ENCODE data around the gene PRKAG2. TPM values are rescaled to one million over a fixed set of nuclear protein-coding genes. Genes with fewer than 3 reads are reported as not detected.

The PRKAG2 gene
- total and polyA plus RNA-seq, 2 of the 13 experiments (the other 11 are each of a cell fraction or from before 2014, with no cell fraction given), result 0.90 to 1.3 TPM

DNA sequence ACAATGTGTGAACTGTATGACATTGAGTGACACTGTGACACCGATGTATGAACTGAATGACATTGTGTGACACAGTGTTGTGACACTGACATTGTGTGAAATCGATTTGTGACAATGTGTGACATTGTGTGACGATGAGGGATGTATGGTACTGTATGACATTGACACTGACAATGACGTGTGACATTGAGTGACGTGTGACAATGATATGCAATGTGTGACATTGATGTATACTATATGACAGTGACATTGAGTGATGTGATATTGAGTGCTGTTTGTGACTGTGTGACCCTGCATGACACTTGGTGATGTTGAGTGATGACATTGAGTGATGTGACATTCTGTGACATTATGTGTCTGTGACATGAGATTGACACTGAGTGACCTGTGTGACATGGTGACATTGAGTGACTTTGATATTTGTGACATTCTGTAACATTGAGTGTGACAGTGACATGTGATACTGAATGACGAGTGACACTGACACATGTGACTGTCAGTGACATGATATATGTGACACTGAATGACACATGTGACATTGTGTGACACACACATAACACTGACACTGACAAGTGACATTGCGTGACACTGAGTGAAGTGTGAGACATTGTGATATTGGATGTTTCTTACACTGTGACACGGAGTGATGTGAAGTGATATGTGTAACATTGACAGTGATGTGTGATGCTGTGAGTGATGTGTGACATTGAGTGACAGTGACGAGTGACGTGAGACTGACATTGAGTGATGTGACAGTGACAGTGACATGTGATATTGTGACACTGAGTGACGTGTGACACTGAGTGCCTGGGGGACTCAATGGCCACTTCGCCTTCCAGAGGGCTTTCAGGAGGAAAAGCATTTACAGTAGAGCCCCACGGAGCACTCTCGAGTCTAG lies 167.5 kb downstream of the PRKAG2 start:
- ChIA-PET CTCF (ENCODE audit: low intra/inter-chr PET ratio, low total read pairs) (no interaction called here), POLR2A (no interaction called here)
- no peaks in the 10 kb centered on the region for H4K20me1 ChIP-seq (ENCODE audit: insufficient read depth, low read length)
- intact Hi-C loops (cut with micrococcal nuclease; ENCODE audit: unreplicated experiment) (loop anchor here (5.0 kb wide), 1 partner anchor 137 kb away; no protein-coding TSS in a partner anchor), in situ Hi-C loops (cut with HindIII; ENCODE audit: extremely low pct_ligation_motif_present, low pct_unique_long_range_greater_than_20kb) (loop anchor here (5.0 kb wide), 1 partner anchor 82 kb away; no protein-coding TSS in a partner anchor)
- WGBS (ENCODE audit: low lambda C conversion rate), result 54% methylated on average over 12 of the region's 14 CpGs
- no peak overlapping the region for H3K9ac ChIP-seq (ENCODE audit: insufficient read depth, low read depth, low read length)
- DNase-seq (ENCODE audit: low spot score) (no peak), FAIRE-seq (no peak), ATAC-seq (no peak)
- peaks cover 4 to 6% of the 10 kb centered on the region in 2 experiments; a peak in 2 of 5 replicates for H3K27me3 ChIP-seq (ENCODE audit: control insufficient read depth in 1 of 2, insufficient read depth in 2 of 2, low read length in 2 of 2)
- H3K27ac ChIP-seq (ENCODE audit: extremely low read length, insufficient read depth, low read length), result no peak overlapping the region
- no TSS peak for BruUV-seq (replicated peaks)
- no peaks in the 10 kb centered on the region for H3K79me2 ChIP-seq (ENCODE audit: insufficient read depth, low read length)
- no peaks in the 10 kb centered on the region for H3K9me3 ChIP-seq (ENCODE audit: low read length)
- no peak overlapping the region for H3K4me2 ChIP-seq (ENCODE audit: low read depth, low read length)
- no peaks in the 10 kb centered on the region for H3K36me3 ChIP-seq (replicated peaks in 1 of 2; ENCODE audit: control insufficient read depth in 1 of 2, insufficient read depth in 2 of 2, low read length in 2 of 2)
- H2AFZ ChIP-seq (ENCODE audit: low read length), result no peak overlapping the region
- no peak overlapping the region for H3K4me3 ChIP-seq (replicated peaks in 1 of 3; ENCODE audit: insufficient read depth in 1 of 3, low read depth in 2 of 3, low read length in 3 of 3)
- peaks cover 7% of the 10 kb centered on the region; the same call in 1 of the 2 replicates for H3K4me1 ChIP-seq (ENCODE audit: insufficient read depth, low read length)
- TF ChIP-seq ARHGAP35 (CRISPR knock-in tag; IDR thresholded peaks at IDR 0.05; ENCODE audit: borderline replicate concordance), result no peak
- no peak for TF ChIP-seq ZNF382 (CRISPR knock-in tag; IDR thresholded peaks at IDR 0.05; ENCODE audit: borderline replicate concordance)
- TF ChIP-seq, protein P1, sequence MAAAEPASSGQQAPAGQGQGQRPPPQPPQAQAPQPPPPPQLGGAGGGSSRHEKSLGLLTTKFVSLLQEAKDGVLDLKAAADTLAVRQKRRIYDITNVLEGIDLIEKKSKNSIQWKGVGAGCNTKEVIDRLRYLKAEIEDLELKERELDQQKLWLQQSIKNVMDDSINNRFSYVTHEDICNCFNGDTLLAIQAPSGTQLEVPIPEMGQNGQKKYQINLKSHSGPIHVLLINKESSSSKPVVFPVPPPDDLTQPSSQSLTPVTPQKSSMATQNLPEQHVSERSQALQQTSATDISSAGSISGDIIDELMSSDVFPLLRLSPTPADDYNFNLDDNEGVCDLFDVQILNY (CRISPR knock-in tag; conservative IDR thresholded peaks at IDR 0.05), result no peak
- TF ChIP-seq TSC22D2 (CRISPR knock-in tag; IDR thresholded peaks at IDR 0.05; ENCODE audit: borderline replicate concordance), result no peak
- TF ChIP-seq, protein P2, sequence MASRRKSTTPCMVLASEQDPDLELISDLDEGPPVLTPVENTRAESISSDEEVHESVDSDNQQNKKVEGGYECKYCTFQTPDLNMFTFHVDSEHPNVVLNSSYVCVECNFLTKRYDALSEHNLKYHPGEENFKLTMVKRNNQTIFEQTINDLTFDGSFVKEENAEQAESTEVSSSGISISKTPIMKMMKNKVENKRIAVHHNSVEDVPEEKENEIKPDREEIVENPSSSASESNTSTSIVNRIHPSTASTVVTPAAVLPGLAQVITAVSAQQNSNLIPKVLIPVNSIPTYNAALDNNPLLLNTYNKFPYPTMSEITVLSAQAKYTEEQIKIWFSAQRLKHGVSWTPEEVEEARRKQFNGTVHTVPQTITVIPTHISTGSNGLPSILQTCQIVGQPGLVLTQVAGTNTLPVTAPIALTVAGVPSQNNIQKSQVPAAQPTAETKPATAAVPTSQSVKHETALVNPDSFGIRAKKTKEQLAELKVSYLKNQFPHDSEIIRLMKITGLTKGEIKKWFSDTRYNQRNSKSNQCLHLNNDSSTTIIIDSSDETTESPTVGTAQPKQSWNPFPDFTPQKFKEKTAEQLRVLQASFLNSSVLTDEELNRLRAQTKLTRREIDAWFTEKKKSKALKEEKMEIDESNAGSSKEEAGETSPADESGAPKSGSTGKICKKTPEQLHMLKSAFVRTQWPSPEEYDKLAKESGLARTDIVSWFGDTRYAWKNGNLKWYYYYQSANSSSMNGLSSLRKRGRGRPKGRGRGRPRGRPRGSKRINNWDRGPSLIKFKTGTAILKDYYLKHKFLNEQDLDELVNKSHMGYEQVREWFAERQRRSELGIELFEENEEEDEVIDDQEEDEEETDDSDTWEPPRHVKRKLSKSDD (CRISPR knock-in tag; IDR thresholded peaks at IDR 0.05; ENCODE audit: low read depth), result no peak
- no peak for TF ChIP-seq TFAP4 (IDR thresholded peaks at IDR 0.05; ENCODE audit: borderline replicate concordance, low read depth)
- TF ChIP-seq SMARCC2 (IDR thresholded peaks at IDR 0.05), result no peak
- no peak for TF ChIP-seq SOX5 (CRISPR knock-in tag; IDR thresholded peaks at IDR 0.05; ENCODE audit: borderline replicate concordance)
- TF ChIP-seq TCF12 (IDR thresholded peaks at IDR 0.05), result no peak
- TF ChIP-seq TCF12 (CRISPR knock-in tag; IDR thresholded peaks at IDR 0.05), result no peak
- TF ChIP-seq ZNF646 (CRISPR knock-in tag; IDR thresholded peaks at IDR 0.05), result peak; percentile 37; the same call in 1 of the 2 replicates
- TF ChIP-seq ZNF430 (CRISPR knock-in tag; IDR thresholded peaks at IDR 0.05), result no peak
